ENCODE data around the gene RASL10B. TPM values are rescaled to one million over a fixed set of nuclear protein-coding genes. Genes with fewer than 3 reads are reported as not detected.

RASL10B gene
- total RNA-seq, 1 experiment from 2014 or later: 0.16 TPM

DNA sequence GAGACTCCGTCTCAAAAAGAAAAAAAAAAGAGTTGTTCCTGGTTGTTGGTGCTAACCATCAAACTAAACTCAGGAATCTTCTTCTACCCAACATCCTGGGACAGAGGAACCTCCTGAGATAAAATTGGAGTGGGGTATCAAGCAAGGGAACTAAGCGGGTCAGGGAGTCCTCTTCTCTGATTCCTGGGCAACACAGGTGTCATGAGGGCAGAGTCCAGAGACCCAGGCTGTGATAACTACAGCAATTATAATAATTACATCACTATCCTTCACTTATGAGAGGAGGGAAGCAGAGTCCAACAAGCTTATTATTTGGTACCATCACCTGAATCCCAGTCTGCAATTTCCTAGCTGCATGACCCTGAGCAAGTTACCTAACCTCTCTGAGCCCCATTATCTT is 37.4 kb downstream of the RASL10B start:
- Histone ChIP-seq H3K36me3 (no peaks in the 10 kb centered on the region), H3K27me3 (replicated peaks) (no peaks in the 10 kb centered on the region), H3K9me3 (replicated peaks) (no peaks in the 10 kb centered on the region; the same call in 1 of the 2 replicates), H3K4me3 (no peak overlapping the region), H3K4me1 (replicated peaks) (peaks cover 34% of the 10 kb centered on the region), H3K27ac (no peak overlapping the region)
- no peak for DNase-seq (ENCODE audit: low read depth in 1 of 2, low spot score in 2 of 2)

- Histone ChIP-seq H3K36me3 (no peaks in the 10 kb centered on the region), H3K4me1 (replicated peaks) (peaks cover 34% of the 10 kb centered on the region), H3K27me3 (replicated peaks) (no peaks in the 10 kb centered on the region), H3K9me3 (replicated peaks) (no peaks in the 10 kb centered on the region), H3K27ac (no peak overlapping the region), H3K4me3 (no peak overlapping the region)
- no peak for DNase-seq (ENCODE audit: low read depth in 1 of 2, low spot score in 2 of 2)
Observed at GRCh38 chr17:35769895-35770486, 38.6 kb downstream of the RASL10B start.

GRCh38 chr17:35773129-35773528 is 41.7 kb downstream of the RASL10B start:
- Histone ChIP-seq H3K36me3 (no peaks in the 10 kb centered on the region), H3K27ac (no peak overlapping the region), H3K9me3 (replicated peaks) (no peaks in the 10 kb centered on the region), H3K4me1 (replicated peaks) (peaks cover 29% of the 10 kb centered on the region), H3K27me3 (replicated peaks) (no peaks in the 10 kb centered on the region), H3K4me3 (no peak overlapping the region)
- DNase-seq (ENCODE audit: low read depth in 1 of 2, low spot score in 2 of 2): no peak

DNA sequence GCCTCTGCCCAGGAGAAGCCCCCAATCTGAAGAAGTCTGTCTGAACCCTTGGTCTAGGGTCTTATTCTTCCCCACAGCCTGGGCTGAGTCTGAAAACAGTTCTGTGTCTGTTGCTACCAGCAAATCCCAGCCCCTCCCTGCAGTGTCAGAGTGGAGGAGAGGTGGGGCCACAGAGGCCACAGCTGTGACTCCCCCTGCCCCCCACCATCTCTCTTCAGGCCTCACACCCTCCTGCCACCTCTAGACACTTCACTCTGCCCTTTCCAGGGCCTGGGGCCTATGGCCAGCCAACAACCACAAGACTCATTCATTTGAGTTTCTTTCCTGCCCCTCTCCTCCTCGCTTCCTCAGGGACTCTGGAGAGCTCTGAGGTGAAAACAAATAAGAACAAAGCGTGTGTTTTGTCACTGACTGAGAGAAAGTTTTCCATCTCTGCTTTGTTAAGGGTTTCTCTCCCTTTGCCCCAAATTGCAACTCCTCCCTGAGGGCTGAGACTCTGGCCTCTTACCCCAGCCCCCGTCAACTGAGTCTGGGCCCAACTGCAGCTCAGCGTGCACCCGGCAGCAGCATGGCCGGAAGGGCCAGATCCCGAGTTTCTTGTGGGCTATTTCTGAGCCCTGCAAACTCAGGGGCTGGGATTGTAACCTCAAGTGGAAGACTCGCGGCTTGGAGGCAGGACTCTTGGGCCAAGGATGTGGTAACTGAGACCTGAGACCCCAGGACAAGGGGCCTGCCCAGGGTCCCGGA is 42.4 kb downstream of the RASL10B start:
- no peaks in the 10 kb centered on the region for H3K9me3 ChIP-seq (replicated peaks)
- H3K27me3 ChIP-seq (replicated peaks): no peaks in the 10 kb centered on the region
- DNase-seq (ENCODE audit: low read depth in 1 of 2, low spot score in 2 of 2): no peak
- H3K4me1 ChIP-seq (replicated peaks): peaks cover 29% of the 10 kb centered on the region
- no peak overlapping the region for H3K4me3 ChIP-seq
- H3K36me3 ChIP-seq: no peaks in the 10 kb centered on the region
- no peak overlapping the region for H3K27ac ChIP-seq

DNA sequence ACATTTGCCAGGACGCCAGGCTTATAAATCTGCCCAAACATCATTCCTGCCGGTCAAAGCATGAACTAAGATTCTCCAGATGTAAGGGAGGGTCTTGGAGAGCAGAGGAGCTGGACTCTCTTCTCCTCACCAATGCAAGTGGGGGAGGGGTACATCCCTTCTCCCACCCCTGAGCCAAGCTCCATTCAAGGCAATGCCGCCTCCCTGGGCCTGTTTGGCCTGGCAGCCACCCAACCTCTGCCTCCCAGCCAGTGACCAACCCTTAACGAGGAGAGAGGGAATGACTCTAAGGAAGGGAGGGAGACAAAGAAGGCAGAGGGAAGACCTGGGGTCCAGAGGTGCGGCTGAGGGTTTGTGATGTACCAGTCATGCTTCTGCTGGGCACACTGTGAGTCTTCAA is 43.1 kb downstream of the RASL10B start:
- H3K36me3 ChIP-seq: no peaks in the 10 kb centered on the region
- H3K9me3 ChIP-seq (replicated peaks): no peaks in the 10 kb centered on the region
- H3K4me3 ChIP-seq: no peak overlapping the region
- peak in 1 of 2 experiments; percentile 50 for DNase-seq (ENCODE audit: low read depth in 1 of 2, low spot score in 2 of 2)
- no peak overlapping the region for H3K27ac ChIP-seq
- H3K4me1 ChIP-seq (replicated peaks): peaks cover 29% of the 10 kb centered on the region
- no peaks in the 10 kb centered on the region for H3K27me3 ChIP-seq (replicated peaks)

DNA sequence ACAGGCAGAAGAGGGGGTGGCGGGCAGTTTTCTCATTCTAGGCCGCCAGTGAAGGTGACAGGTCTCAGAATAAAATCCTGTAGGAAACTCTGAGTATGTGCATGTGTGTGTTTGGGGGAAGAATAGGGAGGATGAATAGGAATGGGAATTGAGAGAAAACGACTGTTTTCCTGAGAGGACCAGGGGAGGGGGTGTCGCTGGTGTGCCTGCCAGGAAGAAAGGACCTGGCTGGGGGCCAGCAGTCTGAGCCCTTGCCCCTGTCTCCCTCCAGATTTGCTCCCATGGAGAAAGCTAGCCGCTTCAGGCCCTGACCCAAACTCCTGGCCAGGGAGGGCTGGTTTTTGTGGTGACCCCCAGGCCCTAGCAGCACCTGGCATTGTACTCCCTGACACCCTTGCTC is 43.6 kb downstream of the RASL10B start:
- H3K4me1 ChIP-seq (replicated peaks): peaks cover 29% of the 10 kb centered on the region
- no peak for DNase-seq (ENCODE audit: low read depth in 1 of 2, low spot score in 2 of 2)
- H3K27me3 ChIP-seq (replicated peaks): no peaks in the 10 kb centered on the region
- no peak overlapping the region for H3K27ac ChIP-seq
- H3K36me3 ChIP-seq: no peaks in the 10 kb centered on the region
- H3K4me3 ChIP-seq: no peak overlapping the region
- no peaks in the 10 kb centered on the region for H3K9me3 ChIP-seq (replicated peaks)

- Histone ChIP-seq H3K27ac (no peak overlapping the region), H3K4me3 (no peak overlapping the region)
Observed at GRCh38 chr17:35775583-35775982, 44.1 kb downstream of the RASL10B start.

DNA sequence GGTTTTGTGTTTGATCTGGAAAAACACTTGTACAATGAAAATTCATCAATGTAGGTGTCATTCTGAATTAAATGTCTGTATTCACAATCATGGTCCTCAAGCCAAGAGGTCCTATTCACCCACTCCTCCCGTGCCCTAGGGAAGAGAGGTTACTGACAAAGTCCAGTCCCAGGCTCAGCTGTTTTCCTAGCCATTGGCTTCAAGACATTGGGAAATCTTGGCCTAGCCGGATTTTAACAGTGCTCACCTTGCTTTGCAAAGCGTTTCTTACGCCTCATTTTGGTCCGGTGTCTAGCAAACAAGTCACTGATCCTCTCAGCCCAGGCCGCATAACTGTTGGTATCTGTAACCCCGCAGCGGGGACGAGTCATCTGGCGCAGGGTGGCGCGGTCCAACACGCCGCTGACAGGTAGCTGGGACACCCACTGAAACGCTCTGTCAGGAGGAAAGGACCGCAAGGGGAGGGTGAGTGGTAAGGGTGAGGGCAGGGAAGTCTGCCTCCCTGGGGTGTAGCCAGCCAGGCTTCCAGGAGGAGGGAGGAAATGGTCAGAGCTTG is 47.3 kb downstream of the RASL10B start:
- H3K9me3 ChIP-seq (replicated peaks): no peaks in the 10 kb centered on the region
- H3K4me1 ChIP-seq (replicated peaks): peaks cover 26% of the 10 kb centered on the region
- H3K4me3 ChIP-seq: no peak overlapping the region
- H3K27ac ChIP-seq: no peak overlapping the region
- H3K36me3 ChIP-seq: no peaks in the 10 kb centered on the region
- no peak for DNase-seq (ENCODE audit: low read depth in 1 of 2, low spot score in 2 of 2)
- 0 out of 2 replicates have a peak, but pooled peaks cover 2% of the 10 kb centered on the region for H3K27me3 ChIP-seq (replicated peaks)

More at GRCh38 chr17:35775583-35775982, 44.1 kb downstream of the RASL10B start:
- peaks cover 29% of the 10 kb centered on the region for H3K4me1 ChIP-seq (replicated peaks)
- DNase-seq (ENCODE audit: low read depth in 1 of 2, low spot score in 2 of 2): no peak
- no peaks in the 10 kb centered on the region for H3K36me3 ChIP-seq
- no peaks in the 10 kb centered on the region for H3K27me3 ChIP-seq (replicated peaks)
- no peaks in the 10 kb centered on the region for H3K9me3 ChIP-seq (replicated peaks)

DNA sequence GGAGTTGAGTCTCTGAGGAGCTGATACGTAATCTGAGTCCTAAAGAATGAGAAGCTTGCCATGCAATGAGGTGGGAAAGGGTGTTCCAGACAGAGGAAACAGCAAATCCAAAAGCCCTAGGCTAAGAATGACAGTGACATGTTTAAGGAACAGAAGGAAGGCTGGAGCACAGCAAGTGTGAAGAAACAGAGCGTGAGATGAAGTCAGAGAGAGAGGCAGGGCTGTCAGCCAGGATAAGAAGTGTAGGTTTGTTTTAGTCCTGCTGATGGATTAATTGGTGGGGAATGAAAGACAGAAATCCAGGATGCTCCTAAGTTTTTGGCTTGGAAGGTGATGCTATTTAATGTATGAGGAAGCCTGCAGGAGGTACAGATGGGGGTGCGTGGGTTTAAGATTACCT is 49.5 kb downstream of the RASL10B start:
- Histone ChIP-seq H3K27ac (no peak overlapping the region), H3K36me3 (no peaks in the 10 kb centered on the region), H3K27me3 (replicated peaks) (0 out of 2 replicates have a peak, but pooled peaks cover 2% of the 10 kb centered on the region), H3K4me3 (no peak overlapping the region), H3K9me3 (replicated peaks) (no peaks in the 10 kb centered on the region), H3K4me1 (replicated peaks) (peaks cover 10% of the 10 kb centered on the region)
- DNase-seq (ENCODE audit: low read depth in 1 of 2, low spot score in 2 of 2): no peak

GRCh38 chr17:35784895-35785294 is 53.5 kb downstream of the RASL10B start:
- no peaks in the 10 kb centered on the region for H3K9me3 ChIP-seq (replicated peaks)
- H3K27me3 ChIP-seq (replicated peaks): 0 out of 2 replicates have a peak, but pooled peaks cover 2% of the 10 kb centered on the region
- H3K36me3 ChIP-seq: no peaks in the 10 kb centered on the region
- H3K4me1 ChIP-seq (replicated peaks): peaks cover 27% of the 10 kb centered on the region
- no peak for DNase-seq (ENCODE audit: low read depth in 1 of 2, low spot score in 2 of 2)
- H3K4me3 ChIP-seq: no peak overlapping the region
- no peak overlapping the region for H3K27ac ChIP-seq

DNA sequence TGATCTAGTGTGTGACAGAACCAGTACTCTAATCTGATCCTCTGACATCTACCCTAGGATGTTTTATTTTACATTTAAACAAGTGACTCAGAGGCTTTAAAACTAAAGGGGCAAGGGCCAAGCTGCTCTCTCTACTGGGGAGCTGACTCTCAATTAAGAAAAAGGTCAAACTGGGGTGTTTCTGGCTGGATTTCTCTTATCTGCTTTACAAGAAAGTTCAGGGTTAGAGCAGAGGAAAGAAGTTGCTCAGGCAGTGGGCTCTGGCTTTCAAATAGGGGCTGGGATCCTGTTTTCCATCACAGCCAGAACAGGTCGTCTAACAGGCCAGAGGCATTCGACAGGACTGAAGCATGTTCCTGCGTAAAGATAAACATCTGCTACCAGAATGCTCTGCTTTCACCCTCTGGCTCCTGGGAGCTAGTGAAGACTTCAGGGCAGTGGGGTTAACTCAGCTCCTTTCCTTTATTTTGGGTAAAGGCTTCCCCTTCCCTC is 55.5 kb downstream of the RASL10B start:
- Histone ChIP-seq H3K4me3 (no peak overlapping the region), H3K27me3 (replicated peaks) (no peaks in the 10 kb centered on the region), H3K27ac (no peak overlapping the region), H3K9me3 (replicated peaks) (no peaks in the 10 kb centered on the region), H3K36me3 (no peaks in the 10 kb centered on the region), H3K4me1 (replicated peaks) (peaks cover 27% of the 10 kb centered on the region)
- no peak for DNase-seq (ENCODE audit: low read depth in 1 of 2, low spot score in 2 of 2)

GRCh38 chr17:35788477-35789368 is 57.3 kb downstream of the RASL10B start:
- DNase-seq (ENCODE audit: low read depth in 1 of 2, low spot score in 2 of 2): peak; percentile 67 to 72
- Histone ChIP-seq H3K4me1 (replicated peaks) (peaks cover 27% of the 10 kb centered on the region), H3K27ac (peak overlapping the region; percentile 46), H3K4me3 (no peak overlapping the region), H3K9me3 (replicated peaks) (no peaks in the 10 kb centered on the region), H3K27me3 (replicated peaks) (peaks cover 1% of the 10 kb centered on the region; the same call in 1 of the 2 replicates), H3K36me3 (no peaks in the 10 kb centered on the region)

- no peak overlapping the region for H3K27ac ChIP-seq
- no peaks in the 10 kb centered on the region for H3K9me3 ChIP-seq (replicated peaks)
- DNase-seq (ENCODE audit: low read depth in 1 of 2, low spot score in 2 of 2): no peak
- no peak overlapping the region for H3K4me3 ChIP-seq
- H3K36me3 ChIP-seq: no peaks in the 10 kb centered on the region
- H3K4me1 ChIP-seq (replicated peaks): peaks cover 38% of the 10 kb centered on the region
- peaks cover 10% of the 10 kb centered on the region for H3K27me3 ChIP-seq (replicated peaks)
Observed at GRCh38 chr17:35790841-35791240, 59.4 kb downstream of the RASL10B start.
